Stimulated activated CD8-positive, alpha-beta memory T cell treated with anti-CD3 and anti-CD28 coated beads, Interleukin-2, amount 100 ng/mL, for 48 hours (primary cell): ENCODE measurements around the gene AFTPH.
A peak's percentile ranks its signal among the peaks of the same experiment; 100 is the strongest.
"Not testable (repeated sequence)": the region's sequence is repeated elsewhere in the genome, so short reads cannot be mapped to it uniquely, and the experiment has no call there.

Source experiments
- DNase-seq, 2 donors: peaks; one replicate each; pipeline ENCODE4 v3.0.0-alpha.2; 2020; ENCODE audit warnings: low read depth in 2 of 2

Gene AFTPH

GRCh38 chr2:64493788-64494187 is 30.3 kb upstream of the AFTPH start:
- no peak for DNase-seq

GRCh38 chr2:64498438-64498837 is 25.7 kb upstream of the AFTPH start:
- no peak for DNase-seq

GRCh38 chr2:64500549-64500948 is 23.6 kb upstream of the AFTPH start:
- no peak for DNase-seq

- no peak for DNase-seq
Observed at GRCh38 chr2:64501946-64502345, 22.2 kb upstream of the AFTPH start.

GRCh38 chr2:64502860-64503259 is 21.3 kb upstream of the AFTPH start:
- DNase-seq: no peak

GRCh38 chr2:64504774-64505720 is 19.1 kb upstream of the AFTPH start:
- no peak for DNase-seq

GRCh38 chr2:64506686-64507085 is 17.4 kb upstream of the AFTPH start:
- DNase-seq: no peak

- DNase-seq: no peak
Observed at GRCh38 chr2:64514008-64514407, 10.1 kb upstream of the AFTPH start.

GRCh38 chr2:64515086-64515485 is 9.0 kb upstream of the AFTPH start:
- no peak for DNase-seq

GRCh38 chr2:64516651-64517510 is 7.2 kb upstream of the AFTPH start:
- no peak for DNase-seq

- no peak for DNase-seq
Observed at GRCh38 chr2:64517511-64517884, 6.6 kb upstream of the AFTPH start.

- DNase-seq: peak; percentile 35 to 37
Observed at GRCh38 chr2:64522843-64523428, 1.2 kb upstream of the AFTPH start.

- peak in 1 of 2 donors; percentile 22 for DNase-seq
Observed at GRCh38 chr2:64524604-64525316, 632 bp downstream of the AFTPH start.

GRCh38 chr2:64525317-64525613 is 1.1 kb downstream of the AFTPH start:
- no peak for DNase-seq

GRCh38 chr2:64526034-64526433 is 1.9 kb downstream of the AFTPH start:
- DNase-seq: no peak

GRCh38 chr2:64530946-64531345 is 6.8 kb downstream of the AFTPH start:
- not testable (repeated sequence) for DNase-seq

- no peak for DNase-seq
Observed at GRCh38 chr2:64532030-64532429, 7.9 kb downstream of the AFTPH start.

GRCh38 chr2:64533882-64534281 is 9.8 kb downstream of the AFTPH start:
- no peak for DNase-seq

GRCh38 chr2:64534363-64534762 is 10.2 kb downstream of the AFTPH start:
- no peak for DNase-seq

GRCh38 chr2:64535024-64535423 is 10.9 kb downstream of the AFTPH start:
- DNase-seq: no peak

- no peak for DNase-seq
Observed at GRCh38 chr2:64537991-64538390, 13.9 kb downstream of the AFTPH start.
